Trophoblast cell (in vitro differentiated cells and primary cell): ENCODE measurements around the gene RAB27A.

ENCODE experiments used
- DNase-seq, 2 donors: peaks; one replicate each; pipeline ENCODE4 v3.0.0-alpha.2; 2016
- H2AFZ ChIP-seq: 2 replicates; pipeline ENCODE4 v1.6.1; 2013; ENCODE audit warnings: low read length, moderate library complexity, mild to moderate bottlenecking; ENCODE audit not compliant: insufficient read depth, poor library complexity
- H2AK5ac ChIP-seq: 2 replicates; pipeline ENCODE4 v1.6.1; 2013; ENCODE audit warnings: mild to moderate bottlenecking, low read length
- H2BK120ac ChIP-seq: 2 replicates; pipeline ENCODE4 v1.6.1; 2013; ENCODE audit warnings: low read length, mild to moderate bottlenecking, moderate library complexity; ENCODE audit not compliant: insufficient read depth, poor library complexity
- H2BK12ac ChIP-seq: 2 replicates; pipeline ENCODE4 v1.6.1; 2013; ENCODE audit warnings: mild to moderate bottlenecking, low read length, moderate library complexity
- H2BK5ac ChIP-seq: 2 replicates; pipeline ENCODE4 v1.6.1; 2013; ENCODE audit warnings: low read length, low read depth, moderate library complexity, mild to moderate bottlenecking; ENCODE audit not compliant: poor library complexity
- H3K14ac ChIP-seq: 2 replicates; pipeline ENCODE4 v1.6.1; 2013; ENCODE audit warnings: mild to moderate bottlenecking, low read length
- H3K18ac ChIP-seq: 2 replicates; pipeline ENCODE4 v1.6.1; 2013; ENCODE audit warnings: mild to moderate bottlenecking, low read length
- H3K23ac ChIP-seq: 2 replicates; pipeline ENCODE4 v1.6.1; 2013; ENCODE audit warnings: low read length
- H3K27ac ChIP-seq: 2 replicates; pipeline ENCODE4 v1.5.1; 2013; ENCODE audit warnings: low read depth, mild to moderate bottlenecking, inconsistent platforms, low read length, moderate library complexity
- H3K27me3 ChIP-seq: 2 replicates; pipeline ENCODE4 v1.6.1; 2013; ENCODE audit warnings: inconsistent platforms, mild to moderate bottlenecking, low read length, moderate library complexity; ENCODE audit not compliant: insufficient read depth
- H3K36me3 ChIP-seq, 2 experiments: 1 replicate in 1 of 2; 2 replicates in 1 of 2; pipeline ENCODE4 v1.6.1; 2013; ENCODE audit warnings: low read length in 2 of 2, mild to moderate bottlenecking in 2 of 2, moderate library complexity in 1 of 2; ENCODE audit not compliant: insufficient read depth in 2 of 2, control insufficient read depth in 1 of 2
- H3K4ac ChIP-seq: 2 replicates; pipeline ENCODE4 v1.6.1; 2013; ENCODE audit warnings: low read depth, mild to moderate bottlenecking, low read length, moderate library complexity
- H3K4me1 ChIP-seq, 2 experiments: 1 replicate in 1 of 2; 2 replicates in 1 of 2; pipeline ENCODE4 v1.6.1; 2013; ENCODE audit warnings: low read length in 2 of 2, mild to moderate bottlenecking in 2 of 2, moderate library complexity in 1 of 2; ENCODE audit not compliant: insufficient read depth in 2 of 2, control insufficient read depth in 1 of 2
- H3K4me2 ChIP-seq: 2 replicates; pipeline ENCODE4 v1.6.1; 2013; ENCODE audit warnings: inconsistent platforms, mild to moderate bottlenecking, low read length, moderate library complexity
- H3K4me3 ChIP-seq: 2 replicates; pipeline ENCODE4 v1.5.1; 2013; ENCODE audit warnings: mild to moderate bottlenecking, low read depth, low read length, inconsistent platforms
- H3K79me1 ChIP-seq: one replicate; pipeline ENCODE4 v1.6.1; 2013; ENCODE audit warnings: low read length
- H3K79me2 ChIP-seq: 2 replicates; pipeline ENCODE4 v1.6.1; 2013; ENCODE audit warnings: low read length, mild to moderate bottlenecking; ENCODE audit not compliant: control insufficient read depth, insufficient read depth, poor library complexity
- H3K9ac ChIP-seq: 2 replicates; pipeline ENCODE4 v1.6.1; 2013; ENCODE audit warnings: mild to moderate bottlenecking, low read length
- H3K9me3 ChIP-seq: 2 replicates; pipeline ENCODE4 v1.6.1; 2013; ENCODE audit warnings: low read depth, mild to moderate bottlenecking, control low read depth, inconsistent platforms, low read length; ENCODE audit not compliant: insufficient read depth
- H4K12ac ChIP-seq: 2 replicates; pipeline ENCODE4 v1.6.1; 2013; ENCODE audit warnings: low read depth, mild to moderate bottlenecking, low read length, moderate library complexity
- H4K8ac ChIP-seq: 2 replicates; pipeline ENCODE4 v1.6.1; 2013; ENCODE audit warnings: low read depth, mild to moderate bottlenecking, low read length, moderate library complexity
- H4K91ac ChIP-seq: one replicate; pipeline ENCODE4 v1.6.1; 2013; ENCODE audit warnings: low read depth, mild to moderate bottlenecking, low read length, moderate library complexity
- WGBS: extraction: QIAGEN DNeasy Blood & Tissue Kit; methylation state at CpG from one replicate; pipeline ENCODE4 v1.1.7; 2013; ENCODE audit warnings: missing lambda C conversion rate; ENCODE audit not compliant: insufficient read length, insufficient coverage; ENCODE audit errors: extremely low coverage; 5-methylcytosine and 5-hydroxymethylcytosine counted together

Gene RAB27A

GRCh38 chr15:55186331-55186730 is 103.3 kb downstream of the RAB27A start:
- H3K36me3 ChIP-seq = peaks cover 6 to 8% of the 10 kb centered on the region in 2 experiments
- no peak overlapping the region for H2BK12ac ChIP-seq
- no peak overlapping the region for H3K23ac ChIP-seq
- H3K27me3 ChIP-seq = no peaks in the 10 kb centered on the region
- no peak overlapping the region for H2AK5ac ChIP-seq
- no peaks in the 10 kb centered on the region for H3K4me1 ChIP-seq
- DNase-seq = no peak
- no peaks in the 10 kb centered on the region for H3K9me3 ChIP-seq
- no peak overlapping the region for H3K14ac ChIP-seq
- WGBS = no CpG with 5 or more reads among the region's 1 CpG
- H3K4me3 ChIP-seq = no peak overlapping the region
- H3K79me2 ChIP-seq = no peaks in the 10 kb centered on the region
- no peak overlapping the region for H3K18ac ChIP-seq
- H4K12ac ChIP-seq = no peak overlapping the region
- no peak overlapping the region for H3K4ac ChIP-seq
- H4K91ac ChIP-seq = no peak overlapping the region
- no peak overlapping the region for H3K4me2 ChIP-seq
- no peak overlapping the region for H2BK120ac ChIP-seq
- no peak overlapping the region for H4K8ac ChIP-seq
- no peak overlapping the region for H2BK5ac ChIP-seq
- H2AFZ ChIP-seq = no peak overlapping the region
- no peaks in the 10 kb centered on the region for H3K79me1 ChIP-seq
- no peak overlapping the region for H3K9ac ChIP-seq
- no peak overlapping the region for H3K27ac ChIP-seq

- Histone ChIP-seq H3K27ac (no peak overlapping the region), H2AFZ (no peak overlapping the region), H4K12ac (no peak overlapping the region), H3K9me3 (no peaks in the 10 kb centered on the region), H3K18ac (no peak overlapping the region), H2BK12ac (no peak overlapping the region), H3K4me2 (no peak overlapping the region), H3K4me3 (no peak overlapping the region), H3K14ac (no peak overlapping the region), H2BK120ac (no peak overlapping the region), H3K79me2 (no peaks in the 10 kb centered on the region), H4K8ac (no peak overlapping the region), H2AK5ac (no peak overlapping the region), H3K79me1 (no peaks in the 10 kb centered on the region), H4K91ac (no peak overlapping the region), H2BK5ac (no peak overlapping the region), H3K4ac (no peak overlapping the region), H3K36me3 (peaks cover 4 to 6% of the 10 kb centered on the region in 2 experiments), H3K27me3 (no peaks in the 10 kb centered on the region), H3K23ac (no peak overlapping the region), H3K9ac (no peak overlapping the region), H3K4me1 (no peaks in the 10 kb centered on the region)
- DNase-seq = no peak
- no CpG with 5 or more reads among the region's 2 CpGs for WGBS
Observed at GRCh38 chr15:55183679-55184078, 105.9 kb downstream of the RAB27A start.

- Histone ChIP-seq H3K4ac (no peak overlapping the region), H3K4me3 (no peak overlapping the region), H3K14ac (no peak overlapping the region), H2BK120ac (no peak overlapping the region), H3K27me3 (no peaks in the 10 kb centered on the region), H3K36me3 (peaks cover 4% of the 10 kb centered on the region in 2 experiments), H2AFZ (no peak overlapping the region), H2BK12ac (no peak overlapping the region), H3K79me2 (no peaks in the 10 kb centered on the region), H3K9ac (no peak overlapping the region), H3K18ac (no peak overlapping the region), H4K12ac (no peak overlapping the region), H3K79me1 (no peaks in the 10 kb centered on the region), H3K27ac (no peak overlapping the region), H3K9me3 (no peaks in the 10 kb centered on the region), H4K8ac (no peak overlapping the region), H2BK5ac (no peak overlapping the region), H3K4me1 (no peaks in the 10 kb centered on the region), H4K91ac (no peak overlapping the region), H2AK5ac (no peak overlapping the region), H3K23ac (no peak overlapping the region), H3K4me2 (no peak overlapping the region)
- DNase-seq = no peak
Observed at GRCh38 chr15:55179141-55179540, 110.5 kb downstream of the RAB27A start.

GRCh38 chr15:55170361-55170760 is 119.3 kb downstream of the RAB27A start:
- Histone ChIP-seq H3K4ac (no peak overlapping the region), H2AFZ (no peak overlapping the region), H3K18ac (no peak overlapping the region), H3K9ac (no peak overlapping the region), H3K27ac (no peak overlapping the region), H4K8ac (no peak overlapping the region), H3K79me1 (no peaks in the 10 kb centered on the region), H3K4me2 (no peak overlapping the region), H3K36me3 (no peaks in the 10 kb centered on the region), H3K27me3 (no peaks in the 10 kb centered on the region), H3K4me3 (no peak overlapping the region), H2AK5ac (no peak overlapping the region), H2BK5ac (no peak overlapping the region), H4K91ac (no peak overlapping the region), H2BK120ac (no peak overlapping the region), H3K79me2 (no peaks in the 10 kb centered on the region), H3K14ac (no peak overlapping the region), H3K23ac (no peak overlapping the region), H4K12ac (no peak overlapping the region), H2BK12ac (no peak overlapping the region), H3K9me3 (no peaks in the 10 kb centered on the region), H3K4me1 (no peaks in the 10 kb centered on the region)
- DNase-seq = no peak
- WGBS = no CpG with 5 or more reads among the region's 4 CpGs
